Stimulated activated CD4-positive, alpha-beta T cell treated with anti-CD3 and anti-CD28 coated beads, Interleukin-4, amount 100 ng/mL, for 48 hours (primary cell): ENCODE measurements around the gene TRMT5.

Experiments
- DNase-seq, 2 donors: peaks; one replicate each; pipeline ENCODE4 v3.0.0-alpha.2; 2020; ENCODE audit warnings: low read depth in 2 of 2

The TRMT5 gene

DNA sequence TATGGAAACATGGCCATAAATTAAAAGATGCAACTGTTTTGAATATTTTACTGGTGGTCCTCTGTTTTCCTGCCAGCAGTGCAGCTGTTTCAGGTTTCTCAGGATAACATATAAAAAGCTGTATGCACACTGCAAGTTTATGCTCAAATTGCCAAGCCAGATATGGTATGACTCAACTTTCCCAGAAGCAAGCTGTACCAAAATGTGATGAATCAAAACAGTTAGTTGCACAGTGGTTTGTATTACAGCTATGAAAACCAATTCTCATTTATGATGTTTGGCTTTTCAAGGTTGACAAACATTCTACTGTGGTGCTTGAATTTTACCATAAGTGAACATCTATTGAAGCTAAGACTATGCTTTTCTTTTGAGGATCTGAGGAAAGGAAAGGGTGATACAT lies 15.5 kb downstream of the TRMT5 start:
- no peak for DNase-seq

DNA sequence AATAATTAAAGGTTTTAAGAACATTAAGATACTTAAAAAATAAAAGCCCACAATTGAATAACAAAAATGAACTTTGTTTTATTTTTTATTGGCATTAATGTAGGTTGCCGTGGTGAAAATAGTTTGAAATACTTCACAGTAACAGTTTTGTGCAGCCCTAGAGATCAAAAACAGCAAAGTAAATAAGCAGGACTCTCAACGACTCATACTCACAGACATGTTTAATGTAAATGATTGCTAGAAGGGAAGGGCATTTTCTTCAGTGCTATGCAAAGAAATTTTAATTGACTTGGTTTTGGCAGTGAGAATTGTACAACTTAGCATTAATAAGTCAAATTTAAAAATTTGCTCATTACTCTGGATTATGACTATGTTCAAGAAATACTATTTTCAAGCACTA lies 16.0 kb downstream of the TRMT5 start:
- DNase-seq, result no peak

DNA sequence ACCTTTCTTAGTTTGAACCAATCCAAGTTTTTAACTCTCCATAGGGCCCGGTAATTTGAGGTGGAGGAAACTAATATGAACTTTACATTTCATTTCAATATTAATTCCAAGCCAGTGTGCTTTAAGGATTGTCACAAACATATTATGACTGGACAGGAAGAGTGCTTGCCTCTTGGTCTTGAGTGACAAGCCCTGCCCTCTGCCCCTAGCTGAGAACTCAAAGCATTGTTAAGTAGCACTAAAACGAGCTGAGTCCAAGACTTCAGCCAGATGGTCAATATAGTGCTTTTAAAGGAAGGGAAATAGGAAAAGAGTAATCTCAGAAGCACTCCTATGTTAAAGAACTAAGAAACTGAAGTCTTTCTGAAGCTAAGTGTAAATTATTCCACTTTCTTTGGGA lies 17.1 kb downstream of the TRMT5 start:
- no peak for DNase-seq

DNA sequence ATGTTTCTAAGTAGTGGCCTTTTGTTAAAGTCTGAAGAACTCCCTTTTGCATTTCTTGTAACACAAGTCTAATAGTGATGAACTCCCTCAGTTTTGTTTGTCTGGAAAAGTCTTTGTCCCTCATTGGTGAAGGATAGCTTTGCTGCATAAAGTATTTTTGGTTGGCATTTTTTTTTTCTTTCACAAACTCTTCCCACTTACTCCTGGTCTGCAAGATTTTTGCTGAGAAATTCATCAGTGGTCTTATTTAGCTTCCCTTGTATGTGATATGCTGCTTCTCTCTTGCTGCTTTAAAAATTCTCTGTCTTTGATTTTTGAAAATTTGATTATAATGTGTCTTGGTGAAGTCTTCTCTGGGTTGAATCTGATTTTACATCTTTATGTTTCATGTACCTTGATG lies 22.7 kb downstream of the TRMT5 start:
- DNase-seq, result no peak

DNA sequence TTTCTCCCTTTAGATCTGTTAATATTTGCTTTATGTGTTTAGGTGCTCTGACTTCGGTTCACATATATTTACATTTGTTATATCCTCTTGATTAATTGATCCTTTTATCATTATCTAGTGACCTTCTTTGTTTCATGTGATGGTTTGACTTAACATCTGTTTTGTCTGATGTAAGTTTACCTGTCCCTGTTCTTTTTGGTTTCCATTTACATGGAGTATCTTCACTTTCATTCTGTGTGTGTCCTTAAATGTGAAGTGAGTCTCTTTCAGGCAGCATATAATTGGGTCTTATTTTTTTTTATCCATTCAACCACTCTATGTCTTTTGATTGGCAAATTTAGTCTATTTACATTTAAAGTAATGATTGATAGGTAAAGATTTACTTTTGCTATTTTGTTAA lies 24.2 kb downstream of the TRMT5 start:
- no peak for DNase-seq

DNA sequence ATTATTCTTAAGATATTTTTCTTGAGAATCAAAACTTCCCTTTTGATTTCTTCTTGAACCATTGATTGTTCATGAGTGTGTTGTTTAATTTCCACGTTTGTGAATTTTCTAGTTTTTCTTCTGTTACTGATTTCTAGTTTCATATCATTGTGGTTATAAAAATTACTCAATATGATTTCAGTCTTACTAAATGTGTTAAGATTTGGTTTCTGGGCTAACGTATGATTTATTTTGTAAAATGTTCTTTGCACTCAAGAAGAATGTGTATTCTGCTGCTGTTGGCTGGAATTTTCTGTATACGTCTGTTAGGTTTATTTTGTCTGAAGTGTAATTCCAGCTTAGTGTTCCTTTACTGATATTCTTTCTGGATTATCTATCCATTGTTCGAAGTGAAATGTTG lies 24.7 kb downstream of the TRMT5 start:
- DNase-seq, result no peak

DNA sequence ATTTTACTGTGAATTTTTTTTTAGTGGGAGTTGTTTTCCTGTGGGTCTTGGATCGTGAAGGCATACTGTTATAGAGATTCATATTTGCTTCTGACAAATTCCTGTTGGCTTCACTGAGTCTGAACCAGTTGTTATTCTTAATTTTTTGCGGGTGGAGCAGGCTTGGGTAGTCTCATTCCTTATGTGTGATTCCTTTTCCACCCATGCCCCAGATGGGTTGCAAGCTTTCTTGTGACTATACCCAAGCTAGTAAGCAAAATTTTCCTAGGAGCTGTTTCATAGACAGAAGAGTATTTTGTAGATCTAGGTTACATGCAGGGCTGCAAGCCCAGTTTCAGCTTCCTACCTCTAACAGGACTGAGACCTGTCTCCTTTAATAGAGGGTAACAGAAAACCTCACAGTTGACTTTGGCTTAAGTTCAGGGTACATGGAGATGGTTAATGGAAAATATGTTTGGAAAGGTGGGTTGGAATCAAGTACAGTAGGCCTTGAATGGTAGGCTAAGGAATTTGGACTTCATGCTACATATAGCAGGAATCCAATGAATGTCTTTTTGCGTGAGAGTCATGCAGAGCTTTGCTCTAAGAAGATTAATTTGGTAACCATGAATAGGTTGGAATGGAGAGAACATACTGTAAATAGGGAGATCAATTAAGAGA lies 29.0 kb downstream of the TRMT5 start:
- DNase-seq, result no peak

DNA sequence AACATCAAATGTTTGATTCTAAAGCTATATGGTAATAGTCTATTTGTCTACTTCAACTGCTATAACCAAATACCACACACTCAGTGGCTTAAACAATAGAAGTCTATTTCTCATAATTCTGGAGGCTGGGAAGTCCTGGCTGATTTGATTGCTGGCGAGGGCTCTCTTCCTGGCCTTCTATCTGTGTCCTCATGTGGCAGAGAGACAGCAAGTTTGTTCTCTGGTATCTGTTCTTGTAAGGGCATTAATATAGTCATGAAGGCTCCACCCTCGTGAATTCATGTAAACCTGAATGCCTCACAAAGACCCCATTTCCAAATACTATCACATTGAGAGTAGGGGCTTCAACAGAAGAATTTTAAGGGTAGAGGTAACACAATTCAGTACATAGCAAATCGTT lies 34.1 kb downstream of the TRMT5 start:
- DNase-seq, result no peak

DNA sequence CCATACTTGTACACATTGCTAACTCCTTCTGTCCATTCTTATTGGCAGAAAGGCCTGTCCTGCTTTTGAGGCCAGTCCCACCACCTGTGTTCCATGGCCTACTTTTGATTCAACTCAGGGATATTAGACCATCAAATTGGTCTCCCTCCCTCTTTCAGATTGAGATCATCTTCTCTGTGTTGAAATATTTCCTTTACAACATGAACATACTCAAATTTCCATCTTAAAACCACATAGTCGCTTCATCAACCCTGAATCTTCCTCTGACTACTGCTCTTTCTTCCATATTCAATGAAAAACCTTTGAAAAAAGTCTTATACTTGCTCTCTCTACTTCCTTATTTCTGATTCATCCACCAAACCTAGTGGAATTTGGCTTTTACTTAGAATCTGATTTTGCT lies 34.9 kb downstream of the TRMT5 start:
- DNase-seq, result no peak

DNA sequence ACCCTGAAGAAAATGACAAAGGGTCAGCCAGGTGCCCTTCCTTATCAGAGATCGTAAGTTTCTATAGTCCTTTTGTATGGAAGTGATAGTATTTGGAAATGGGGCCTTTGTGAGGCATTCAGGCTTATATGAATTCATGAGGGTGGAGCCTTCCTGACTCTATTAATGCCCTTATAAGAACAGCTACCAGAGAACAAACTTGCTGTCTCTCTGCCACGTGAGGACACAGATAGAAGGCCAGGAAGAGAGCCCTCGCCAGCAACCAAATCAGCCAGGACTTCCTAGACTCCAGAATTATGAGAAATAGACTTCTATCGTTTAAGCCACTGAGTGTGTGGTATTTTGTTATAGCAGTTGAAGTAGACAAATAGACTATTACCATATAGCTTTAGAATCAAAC lies 36.7 kb downstream of the TRMT5 start:
- no peak for DNase-seq

DNA sequence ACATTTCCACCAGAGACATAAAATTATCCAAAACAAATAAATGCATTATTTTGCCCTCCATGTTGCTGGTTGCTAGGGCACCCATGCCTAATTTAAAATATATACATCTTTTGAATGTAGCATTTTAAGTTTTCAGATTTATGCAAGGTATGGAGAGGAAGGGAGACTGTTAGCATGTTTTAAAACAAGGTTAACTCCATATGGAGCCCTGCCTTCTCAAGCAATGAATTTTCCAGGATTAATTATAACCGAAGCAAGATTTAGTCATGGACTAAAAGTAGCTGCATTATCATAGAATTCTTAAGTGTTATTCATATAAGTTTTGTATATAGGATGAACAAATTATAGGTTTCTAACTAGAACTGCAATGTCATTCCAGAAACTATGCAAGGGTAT lies 37.2 kb downstream of the TRMT5 start:
- DNase-seq, result no peak

DNA sequence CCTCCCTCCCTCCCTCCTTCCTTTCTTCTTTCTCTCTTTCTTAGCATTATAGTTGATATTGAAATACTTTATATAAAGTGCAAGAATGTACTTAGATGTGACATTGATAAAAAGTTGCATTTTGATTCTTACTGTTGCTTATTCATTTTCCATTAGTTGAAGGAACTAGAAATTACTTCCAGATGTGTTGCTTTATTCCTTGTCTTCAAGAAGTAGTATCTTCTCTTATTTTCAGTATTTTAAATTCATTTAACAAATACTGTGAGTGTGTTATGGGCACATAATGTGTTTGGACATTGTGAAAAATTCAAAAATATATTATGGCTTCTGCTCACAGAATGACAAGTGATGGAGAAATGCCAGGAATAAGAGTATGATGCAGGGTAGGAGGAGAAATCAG lies 45.6 kb downstream of the TRMT5 start:
- DNase-seq, result no peak

DNA sequence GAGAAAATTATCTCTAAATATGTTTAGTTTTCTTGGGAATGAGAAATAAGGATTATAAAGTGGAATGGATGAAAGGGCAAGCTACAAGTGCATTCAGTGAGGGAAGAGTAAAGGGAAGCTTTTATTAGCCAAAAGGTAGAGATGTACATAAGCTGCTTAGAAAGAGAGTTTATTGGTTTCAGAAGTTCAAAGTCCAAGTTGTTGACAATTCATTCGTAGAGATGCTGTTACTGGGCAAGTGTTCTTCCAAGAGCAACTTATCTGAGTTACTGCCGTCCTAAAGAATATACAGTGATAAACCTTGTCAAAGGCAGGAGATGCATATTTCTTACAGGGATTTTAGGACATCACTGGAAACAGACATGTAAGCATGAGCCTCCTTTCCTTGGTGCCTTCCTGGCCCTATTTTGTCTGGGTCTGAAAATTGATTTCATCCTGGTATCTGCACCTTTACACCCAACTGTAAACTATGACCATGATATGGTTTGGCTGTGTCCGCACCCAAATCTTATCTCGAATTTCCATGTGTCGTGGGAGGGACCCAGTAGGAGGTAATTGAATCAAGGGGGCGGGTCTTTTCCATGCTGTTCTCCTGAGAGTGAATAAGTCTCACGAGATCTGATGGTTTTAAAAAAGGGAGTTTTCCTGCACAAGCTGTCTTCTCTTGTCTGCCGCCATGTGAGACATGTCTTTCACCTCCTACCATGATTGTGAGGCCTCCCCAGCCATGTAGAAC lies 46.8 kb downstream of the TRMT5 start:
- no peak for DNase-seq

DNA sequence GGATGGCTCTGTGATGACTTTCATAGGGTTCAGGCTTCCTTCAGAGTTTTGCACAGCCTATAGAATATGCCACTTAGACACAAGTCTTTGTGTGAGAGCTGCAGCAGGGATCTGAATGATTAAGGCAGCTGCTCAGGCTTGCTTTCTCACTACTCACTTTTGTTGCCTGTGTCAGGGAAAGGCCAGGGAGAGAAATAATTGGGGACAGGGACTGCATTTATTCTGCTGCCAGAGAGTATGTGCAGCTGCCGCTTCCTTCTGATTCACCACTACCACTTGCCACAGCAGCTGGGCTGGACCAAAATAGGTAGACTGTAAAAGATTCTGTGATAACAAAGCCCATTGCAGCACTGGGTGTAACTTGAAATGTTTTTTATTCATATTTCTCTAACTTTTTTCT lies 49.7 kb downstream of the TRMT5 start:
- DNase-seq, result no peak

DNA sequence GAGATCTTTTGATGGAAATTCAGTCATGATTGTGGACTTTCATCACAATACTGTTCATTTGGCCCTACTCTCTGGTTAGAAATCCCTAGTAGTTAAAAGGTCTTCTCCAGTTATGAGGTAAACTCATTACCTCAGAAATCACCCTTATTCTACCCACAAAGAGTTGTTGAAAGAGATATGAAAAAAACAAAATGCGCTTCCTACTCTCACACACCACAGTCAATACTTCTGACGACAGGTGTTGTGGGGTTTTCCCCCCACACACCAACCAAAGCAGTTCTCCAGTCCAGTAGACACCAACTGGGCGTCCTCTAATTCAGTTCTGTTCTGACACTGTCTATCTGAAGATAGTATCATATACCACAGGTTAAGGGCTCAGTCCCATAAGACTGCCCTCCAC lies 54.9 kb downstream of the TRMT5 start:
- DNase-seq, result no peak

DNA sequence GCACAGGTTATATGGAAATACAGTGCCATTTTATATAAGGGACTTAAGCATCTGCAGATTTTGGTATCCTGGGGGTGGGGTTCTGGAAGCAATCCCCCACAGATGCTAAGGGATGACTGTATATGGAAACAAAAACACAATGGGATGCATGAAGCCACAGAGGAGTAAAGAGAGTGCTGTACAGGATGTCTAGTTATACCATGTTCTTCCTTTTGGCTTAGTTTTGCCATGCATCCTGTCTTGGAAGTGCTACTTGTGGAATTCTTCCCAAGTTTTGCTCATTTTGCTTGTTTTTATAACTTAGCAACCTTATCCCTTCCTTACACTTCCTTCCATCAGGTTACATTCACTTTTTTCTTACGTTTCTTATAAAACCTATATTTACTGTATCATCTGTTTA lies 55.6 kb downstream of the TRMT5 start:
- DNase-seq, result no peak

DNA sequence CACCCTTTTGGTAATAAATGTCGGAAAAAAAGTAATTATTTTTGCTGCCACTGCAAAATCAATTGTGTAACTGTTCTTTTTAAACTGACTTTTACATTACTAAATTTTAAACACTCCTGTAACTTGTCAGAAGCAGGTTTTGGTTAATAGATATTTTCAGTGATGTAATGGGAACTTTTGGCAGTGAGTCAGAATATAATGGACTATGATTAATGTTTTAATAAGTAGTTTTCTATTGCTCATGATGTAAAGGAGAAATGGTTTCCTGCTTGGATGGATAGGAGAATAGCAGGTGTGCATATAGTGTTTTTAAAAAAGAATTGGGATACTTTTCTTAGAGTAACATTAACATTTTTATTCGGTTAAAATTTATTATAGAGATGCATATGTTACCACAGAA lies 58.8 kb downstream of the TRMT5 start:
- DNase-seq, result no peak
